Stimulated activated CD8-positive, alpha-beta memory T cell treated with anti-CD3 and anti-CD28 coated beads, Interleukin-2, amount 100 ng/mL, for 1 hour (primary cell): ENCODE results near the gene TMEM125.

Experiments used
- DNase-seq, 2 donors: peaks; one replicate each; pipeline ENCODE4 v3.0.0-alpha.2; 2020; ENCODE audit warnings: low read depth in 2 of 2

Gene TMEM125

GRCh38 chr1:43311521-43311920, 41.7 kb downstream of the TMEM125 start:
- no peak for DNase-seq

GRCh38 chr1:43312212-43312623, 42.4 kb downstream of the TMEM125 start:
- DNase-seq: no peak

DNA sequence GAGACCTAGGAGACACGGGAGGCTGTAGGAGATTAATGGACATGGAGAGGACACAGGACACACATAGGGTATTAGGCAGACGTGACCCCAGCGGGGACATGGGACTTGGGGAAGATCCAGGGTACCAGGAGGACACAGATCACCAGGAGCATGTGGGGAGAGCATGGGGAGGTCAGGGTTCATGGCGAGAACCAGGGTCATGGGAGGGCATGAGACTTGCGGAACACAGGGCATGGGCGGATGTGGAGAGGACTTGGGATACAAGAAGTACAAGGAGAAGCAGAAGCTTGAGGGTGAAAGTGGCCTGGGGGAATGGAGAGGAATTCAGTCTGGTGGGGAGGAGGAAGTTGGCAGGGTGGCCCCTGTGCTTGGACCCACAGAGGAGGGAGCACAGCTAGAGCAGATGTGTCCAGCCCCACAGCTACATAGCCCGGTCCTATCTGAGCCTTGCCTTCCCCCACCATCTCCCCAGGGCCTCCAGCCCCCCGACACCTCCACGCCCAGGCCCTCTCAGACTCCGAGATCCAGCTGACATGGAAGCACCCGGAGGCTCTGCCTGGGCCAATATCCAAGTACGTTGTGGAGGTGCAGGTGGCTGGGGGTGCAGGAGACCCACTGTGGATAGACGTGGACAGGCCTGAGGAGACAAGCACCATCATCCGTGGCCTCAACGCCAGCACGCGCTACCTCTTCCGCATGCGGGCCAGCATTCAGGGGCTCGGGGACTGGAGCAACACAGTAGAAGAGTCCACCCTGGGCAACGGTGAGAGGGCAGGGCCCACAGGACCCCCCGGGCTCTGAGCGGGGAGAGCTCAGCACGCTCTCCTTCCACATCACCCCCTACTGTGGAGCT, 43.1 kb downstream of the TMEM125 start:
- DNase-seq: no peak

DNA sequence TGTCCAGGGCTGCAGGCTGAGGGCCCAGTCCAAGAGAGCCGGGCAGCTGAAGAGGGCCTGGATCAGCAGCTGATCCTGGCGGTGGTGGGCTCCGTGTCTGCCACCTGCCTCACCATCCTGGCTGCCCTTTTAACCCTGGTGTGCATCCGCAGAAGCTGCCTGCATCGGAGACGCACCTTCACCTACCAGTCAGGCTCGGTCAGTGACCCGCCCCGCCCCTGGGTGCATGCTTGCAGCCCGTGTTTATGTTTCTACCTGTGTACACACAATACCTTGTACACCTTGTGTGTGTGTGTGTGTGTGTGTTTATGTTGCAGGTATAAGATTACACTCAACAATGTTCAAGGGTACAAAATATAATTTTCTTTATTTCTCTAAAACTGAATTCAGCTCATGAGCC, 44.0 kb downstream of the TMEM125 start:
- DNase-seq: no peak

- no peak for DNase-seq
Observed at GRCh38 chr1:43314233-43314632, 44.5 kb downstream of the TMEM125 start.

DNA sequence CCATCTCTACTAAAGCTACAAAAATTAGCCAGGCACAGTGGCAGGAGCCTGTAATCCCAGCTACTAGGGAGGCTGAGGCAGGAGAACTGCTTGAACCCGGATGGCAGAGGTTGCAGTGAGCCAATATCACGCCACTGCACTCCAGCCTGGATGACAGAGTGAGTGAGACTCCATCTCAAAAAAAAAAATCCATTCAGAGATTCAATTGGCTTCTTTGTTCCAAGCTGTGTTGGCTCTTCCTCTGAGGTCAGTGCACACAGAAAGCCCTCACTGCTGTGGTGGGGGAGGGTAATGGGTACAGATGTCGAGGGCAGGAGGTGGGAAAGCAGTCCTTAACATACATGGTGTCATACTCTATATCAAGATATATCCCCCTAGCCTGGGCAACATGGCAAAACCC, 45.7 kb downstream of the TMEM125 start:
- DNase-seq: no peak

- DNase-seq: no peak
Observed at GRCh38 chr1:43315963-43316737, 46.4 kb downstream of the TMEM125 start.

DNA sequence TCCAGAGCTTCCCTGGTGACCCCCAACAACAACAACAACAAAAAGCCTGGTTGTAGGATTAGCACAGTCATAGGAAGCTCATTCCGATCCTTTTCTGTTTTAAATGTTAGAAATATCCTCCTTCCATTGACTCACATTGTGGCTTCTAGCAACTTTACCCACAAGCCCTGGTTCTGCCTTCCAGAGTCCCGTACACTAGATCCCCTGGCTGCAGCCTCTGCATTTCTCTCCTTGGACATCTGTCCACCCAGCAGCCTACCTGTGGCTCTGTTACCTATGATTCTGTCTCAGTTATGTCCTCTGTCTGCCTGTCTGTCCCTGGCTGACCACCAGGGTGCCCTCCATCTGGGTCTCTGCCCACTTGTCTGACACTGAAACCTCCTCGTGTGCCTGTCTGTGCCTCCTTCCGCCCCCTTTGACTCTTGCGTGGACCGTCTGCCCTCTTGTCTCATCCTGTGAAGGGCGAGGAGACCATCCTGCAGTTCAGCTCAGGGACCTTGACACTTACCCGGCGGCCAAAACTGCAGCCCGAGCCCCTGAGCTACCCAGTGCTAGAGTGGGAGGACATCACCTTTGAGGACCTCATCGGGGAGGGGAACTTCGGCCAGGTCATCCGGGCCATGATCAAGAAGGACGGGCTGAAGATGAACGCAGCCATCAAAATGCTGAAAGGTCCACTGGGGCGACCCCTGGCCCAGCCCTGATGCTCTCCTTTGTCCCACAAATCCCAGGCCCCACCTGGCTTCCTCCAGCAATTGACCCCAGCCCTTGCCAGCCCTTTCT, 47.1 kb downstream of the TMEM125 start:
- DNase-seq: no peak

DNA sequence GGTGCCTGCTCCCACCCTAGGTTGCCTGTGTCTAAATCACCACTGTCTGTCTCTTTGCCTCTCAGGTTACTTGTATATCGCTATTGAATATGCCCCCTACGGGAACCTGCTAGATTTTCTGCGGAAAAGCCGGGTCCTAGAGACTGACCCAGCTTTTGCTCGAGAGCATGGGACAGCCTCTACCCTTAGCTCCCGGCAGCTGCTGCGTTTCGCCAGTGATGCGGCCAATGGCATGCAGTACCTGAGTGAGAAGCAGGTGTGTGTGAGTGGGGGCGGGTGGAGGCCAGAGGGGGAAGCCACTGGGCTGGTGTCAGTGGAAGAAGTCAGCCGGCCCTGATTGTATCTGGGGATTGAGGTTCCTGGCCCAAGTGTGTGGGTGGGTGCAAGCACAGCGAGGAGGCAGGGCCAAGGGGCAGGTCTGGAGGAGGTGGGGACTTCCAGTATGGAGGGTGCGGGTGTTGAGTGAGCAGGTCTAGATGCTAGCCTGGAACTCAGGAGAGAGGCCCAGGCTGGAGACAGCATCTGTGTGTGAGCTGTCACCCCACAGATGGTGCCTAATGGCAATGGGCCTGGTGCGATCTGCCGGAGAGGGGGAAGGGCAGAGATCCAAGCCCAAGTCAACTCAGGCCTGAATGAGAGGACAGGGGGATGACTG, 48.2 kb downstream of the TMEM125 start:
- DNase-seq: no peak

DNA sequence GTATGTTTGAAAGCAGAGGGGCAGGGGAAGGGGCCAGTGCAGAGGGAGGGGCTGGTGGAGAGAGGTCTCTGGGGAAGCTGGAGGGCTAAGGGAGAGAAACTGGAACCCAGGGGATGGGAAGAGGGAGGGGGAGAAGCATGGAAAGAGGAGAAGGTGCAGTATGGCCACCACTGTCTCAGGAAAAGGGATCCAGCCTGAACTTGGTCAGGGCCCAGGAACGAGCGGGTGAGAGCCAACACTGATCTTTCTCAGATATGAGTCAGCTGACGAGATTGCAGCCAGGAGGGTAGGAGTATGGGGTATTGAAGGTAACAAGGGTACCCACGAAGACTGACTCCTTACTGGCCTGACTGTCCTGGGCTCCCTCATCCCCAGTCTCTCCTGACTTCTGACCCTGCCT, 49.0 kb downstream of the TMEM125 start:
- no peak for DNase-seq

DNA sequence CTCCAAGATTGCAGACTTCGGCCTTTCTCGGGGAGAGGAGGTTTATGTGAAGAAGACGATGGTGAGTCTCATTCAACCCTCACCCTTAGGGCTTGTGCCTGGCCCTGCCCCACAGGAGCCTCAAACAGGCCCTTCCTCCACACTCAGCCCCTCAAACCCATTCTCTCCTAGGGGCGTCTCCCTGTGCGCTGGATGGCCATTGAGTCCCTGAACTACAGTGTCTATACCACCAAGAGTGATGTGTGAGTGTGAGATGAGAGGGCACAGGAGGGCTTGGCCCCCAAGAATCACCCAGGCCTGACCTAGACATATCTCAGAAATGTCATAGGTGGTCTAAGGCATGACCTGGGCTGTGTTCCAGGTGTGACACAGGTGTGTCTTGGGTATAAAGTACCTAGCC, 49.5 kb downstream of the TMEM125 start:
- DNase-seq: no peak

DNA sequence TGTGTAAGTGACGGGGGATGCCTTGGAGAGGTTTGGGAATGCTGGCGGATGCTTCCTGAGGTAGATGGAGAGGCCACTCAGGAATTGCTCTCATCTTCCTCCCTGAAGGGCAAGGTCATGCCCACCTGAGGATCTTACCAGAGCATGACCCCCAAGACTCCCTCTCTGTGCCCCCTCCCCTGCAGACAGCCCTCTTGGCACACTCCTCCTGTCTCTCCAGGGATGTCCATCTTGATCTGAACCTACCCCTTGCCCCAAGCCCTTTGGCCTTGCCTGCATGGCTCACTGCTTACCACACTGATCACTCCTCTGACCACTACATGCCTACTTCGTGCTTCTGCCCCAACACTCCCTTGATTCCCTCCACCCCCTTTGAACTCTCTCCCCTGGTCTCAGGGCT, 50.0 kb downstream of the TMEM125 start:
- DNase-seq: no peak

- no peak for DNase-seq
Observed at GRCh38 chr1:43321331-43321891, 51.6 kb downstream of the TMEM125 start.

DNA sequence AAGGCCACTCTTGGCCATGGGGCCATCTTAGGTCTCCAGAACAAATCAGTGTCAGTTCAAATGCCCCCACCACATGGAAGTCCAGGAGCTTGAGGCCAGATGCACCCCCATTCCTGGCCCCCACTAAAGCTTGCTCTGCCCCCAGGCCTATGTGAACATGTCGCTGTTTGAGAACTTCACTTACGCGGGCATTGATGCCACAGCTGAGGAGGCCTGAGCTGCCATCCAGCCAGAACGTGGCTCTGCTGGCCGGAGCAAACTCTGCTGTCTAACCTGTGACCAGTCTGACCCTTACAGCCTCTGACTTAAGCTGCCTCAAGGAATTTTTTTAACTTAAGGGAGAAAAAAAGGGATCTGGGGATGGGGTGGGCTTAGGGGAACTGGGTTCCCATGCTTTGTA, 52.7 kb downstream of the TMEM125 start:
- DNase-seq: no peak
